GM12878 (cell line): ENCODE data around the gene CMTM3. TPM values are rescaled to one million over a fixed set of nuclear protein-coding genes. Genes with fewer than 3 reads are reported as not detected.

Experiments
- ATAC-seq: fragments of 200-7000 bp; cut with Tn5 transposase; 3 replicates; pipeline ENCODE4 v1.9.1; 2020; ENCODE audit warnings: mild to moderate bottlenecking, moderate library complexity
- BruUV-seq: library from RNA; stranded (reverse); fragments of 400-500 nt; replicated peaks from 2 replicates; lab custom pipeline; 2021; lab: Mats Ljungman, UMichigan
- CTCF ChIA-PET: fragments of 300-600 bp; sonication (Branson Sonifier 250); formaldehyde crosslinking; extraction: SDS; loops from one replicate; lab custom pipeline; 2021; ENCODE audit warnings: inconsistent platforms; lab: Yijun Ruan, JAX
- POLR2A ChIA-PET: fragments of 350-600 bp; formaldehyde crosslinking; extraction: SDS; loops from one replicate; lab custom pipeline; 2021; ENCODE audit warnings: inconsistent platforms; lab: Charles Lee
- RAD21 ChIA-PET: fragments of 300-600 bp; sonication (Branson Sonifier 250); formaldehyde crosslinking; loops from one replicate; lab custom pipeline; 2023; ENCODE audit warnings: antibody characterized with exemption; ENCODE audit not compliant: unreplicated experiment; lab: Charles Lee
- SMC1A ChIA-PET: fragments of 300-600 bp; sonication (Branson Sonifier 250); formaldehyde crosslinking; loops from one replicate; lab custom pipeline; 2023; ENCODE audit not compliant: unreplicated experiment, uncharacterized antibody; lab: Charles Lee
- DNase-seq: peaks from one replicate; pipeline ENCODE4 v3.0.0-alpha.2; 2011; ENCODE audit warnings: low read depth, low spot score
- FAIRE-seq: peaks from 3 replicates; lab custom pipeline; 2011; peaks lifted over from hg19 to GRCh38; lab: Jason Lieb, UNC
- H2AFZ ChIP-seq: 2 replicates; pipeline ENCODE4 v1.6.0; 2011; ENCODE audit warnings: low read depth, low read length, control low read depth; ENCODE audit not compliant: control insufficient read depth
- H3K27ac ChIP-seq: 2 replicates; pipeline ENCODE4 v1.5.1; 2011; ENCODE audit warnings: control low read depth; ENCODE audit not compliant: control insufficient read depth, insufficient read depth
- H3K27me3 ChIP-seq, 2 experiments: replicated peaks in 1 of 2; 2 replicates each; pipeline versions ENCODE4 v1.6.0 to v1.6.1; 2011; ENCODE audit warnings: low read length in 1 of 2; ENCODE audit not compliant: control insufficient read depth in 2 of 2, insufficient read depth in 2 of 2
- H3K36me3 ChIP-seq, 2 experiments: 2 replicates each; pipeline ENCODE4 v1.5.1; 2011; ENCODE audit warnings: low read length in 1 of 2; ENCODE audit not compliant: control insufficient read depth in 2 of 2, insufficient read depth in 2 of 2
- H3K4me1 ChIP-seq: 2 replicates; pipeline ENCODE4 v1.6.1; 2011; ENCODE audit warnings: mild to moderate bottlenecking, low read length, moderate library complexity, mixed read lengths; ENCODE audit not compliant: control insufficient read depth, insufficient read depth
- H3K4me2 ChIP-seq: 2 replicates; pipeline ENCODE4 v1.6.0; 2011; ENCODE audit warnings: control low read depth; ENCODE audit not compliant: control insufficient read depth, insufficient read depth
- H3K4me3 ChIP-seq: fragments of 200-600 bp; sonication (generic); 2 replicates; pipeline ENCODE4 v1.5.1; 2016
- H3K79me2 ChIP-seq: 2 replicates; pipeline ENCODE4 v1.6.0; 2011; ENCODE audit warnings: low read length; ENCODE audit not compliant: control insufficient read depth, insufficient read depth
- H3K9ac ChIP-seq: 2 replicates; pipeline ENCODE4 v1.8.0; 2011; ENCODE audit warnings: low read length, control low read depth, mixed read lengths; ENCODE audit not compliant: control insufficient read depth, insufficient read depth
- H3K9me3 ChIP-seq: replicated peaks from 3 replicates; pipeline ENCODE4 v1.5.1; 2011; ENCODE audit warnings: mild to moderate bottlenecking, low read length; ENCODE audit not compliant: control insufficient read depth, insufficient read depth
- H4K20me1 ChIP-seq: 2 replicates; pipeline ENCODE4 v1.6.0; 2011; ENCODE audit not compliant: control insufficient read depth, insufficient read depth
- CREB1 ChIP-seq: IDR thresholded peaks from 2 replicates; pipeline ENCODE4 v1.6.1; 2012; ENCODE audit warnings: low read depth, mild to moderate bottlenecking, inconsistent platforms
- GABPA ChIP-seq: IDR thresholded peaks from 2 replicates; pipeline ENCODE4 v1.6.1; 2014; ENCODE audit warnings: antibody characterized with exemption, low read depth, mild to moderate bottlenecking, inconsistent platforms
- LARP7 ChIP-seq: fragments of 450-650 bp; IDR thresholded peaks from 2 replicates; pipeline ENCODE4 v1.6.1; 2017; ENCODE audit warnings: mild to moderate bottlenecking
- NR2C2 ChIP-seq: IDR thresholded peaks from 2 replicates; pipeline ENCODE4 v1.6.1; 2011; ENCODE audit warnings: borderline replicate concordance, low read depth; ENCODE audit not compliant: control insufficient read depth, insufficient read length
- TAF1 ChIP-seq: IDR thresholded peaks from 2 replicates; pipeline ENCODE4 v1.6.1; 2011; ENCODE audit warnings: mild to moderate bottlenecking, low read depth, low read length, borderline replicate concordance
- YY1 ChIP-seq: IDR thresholded peaks from 2 replicates; pipeline ENCODE4 v1.6.1; 2011; ENCODE audit warnings: low read depth, mild to moderate bottlenecking, low read length
- WGBS: methylation state at CpG from one replicate; pipeline ENCODE4 v1.1.6; 2016; ENCODE audit warnings: low lambda C conversion rate; ENCODE audit not compliant: insufficient replicate concordance, insufficient coverage; ENCODE audit errors: missing lambda C conversion rate; 5-methylcytosine and 5-hydroxymethylcytosine counted together
- in situ Hi-C: fragments of 300-500 bp; cut with MboI; formaldehyde crosslinking; loops from 9 replicates; pipeline ENCODE4 v1.14.3; 2018; ENCODE audit warnings: mixed read lengths
- intact Hi-C: fragments of 100-400 bp; cut with micrococcal nuclease; formaldehyde crosslinking; loops from one replicate; pipeline ENCODE4 v1.14.2; 2022; ENCODE audit not compliant: unreplicated experiment
- polyA plus RNA-seq, 11 experiments: library from polyadenylated mRNA; depleted of rRNA in 4 of 11; unstranded in 6 of 11; stranded (reverse) in 5 of 11; fragments of >200 nt; fragmentation: Nextera tagmentation in 4 of 11; fragmentation: Illumina TruSeq in 1 of 11; extraction: Ambion mirVana in 4 of 11; extraction: Trizol in 1 of 11; gene quantifications; 1 replicate in 1 of 11; 2 replicates in 10 of 11; pipeline versions ENCODE4 v1.2.1 to v1.2.3, GENCODE V29; 2011 to 2016; ENCODE audit warnings: inconsistent platforms in 2 of 11, missing spikeins in 2 of 11, low read depth in 1 of 11
- total RNA-seq, 4 experiments: library from RNA; depleted of rRNA in 3 of 4; stranded (reverse); fragments of >200 nt in 3 of 4; fragmentation: Illumina TruSeq in 1 of 4; extraction: Trizol in 1 of 4; gene quantifications; 2 replicates each; pipeline versions ENCODE4 v1.2.1 to v1.2.3, GENCODE V29; 2013 to 2021
- TF ChIP-seq, protein P1 (sequence below): fragments of 450-650 bp; formaldehyde crosslinking; IDR thresholded peaks from 2 replicates; pipeline ENCODE4 v1.4.0; 2020; ENCODE audit warnings: mild to moderate bottlenecking, moderate library complexity

The CMTM3 gene
- total and polyA plus RNA-seq, 10 of the 15 experiments (the other 5 are each of a cell fraction or from before 2014, with no cell fraction given), result 5.4 to 47.4 (median 28.6) TPM

DNA sequence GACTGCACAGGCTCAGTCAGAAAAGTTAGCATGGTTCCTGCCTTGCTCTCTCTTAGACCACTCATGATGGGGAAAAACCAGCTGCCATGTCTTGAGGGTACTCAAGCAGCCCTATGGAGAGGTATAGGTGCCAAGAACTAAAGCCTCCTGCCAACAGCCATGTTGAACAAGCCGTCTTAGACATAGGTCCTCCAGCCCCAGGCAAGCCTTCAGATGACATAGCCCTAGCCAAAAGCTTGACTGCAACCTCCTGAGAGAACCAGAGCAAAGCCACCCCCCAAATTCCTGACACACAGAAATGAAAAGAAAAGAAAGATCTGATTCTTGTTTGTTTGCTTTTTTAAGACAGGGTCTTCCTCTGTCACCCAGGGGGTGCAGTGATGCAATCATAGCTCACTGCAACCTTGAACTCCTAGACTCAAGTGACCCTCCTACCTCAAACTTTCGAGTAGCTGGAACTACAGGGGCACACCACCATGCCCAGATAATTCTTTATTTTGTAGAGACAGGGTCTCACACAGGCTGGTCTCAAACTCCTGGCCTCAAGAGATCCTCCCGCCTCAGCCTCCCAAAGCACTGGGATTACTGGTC, 36.3 kb downstream of the CMTM3 start:
- ChIA-PET CTCF (interaction anchor here (0.7 kb wide), 1 partner anchor 20 kb away, joined by 3 read pairs; no protein-coding TSS in a partner anchor), POLR2A (no interaction called here), SMC1A (no interaction called here)

DNA sequence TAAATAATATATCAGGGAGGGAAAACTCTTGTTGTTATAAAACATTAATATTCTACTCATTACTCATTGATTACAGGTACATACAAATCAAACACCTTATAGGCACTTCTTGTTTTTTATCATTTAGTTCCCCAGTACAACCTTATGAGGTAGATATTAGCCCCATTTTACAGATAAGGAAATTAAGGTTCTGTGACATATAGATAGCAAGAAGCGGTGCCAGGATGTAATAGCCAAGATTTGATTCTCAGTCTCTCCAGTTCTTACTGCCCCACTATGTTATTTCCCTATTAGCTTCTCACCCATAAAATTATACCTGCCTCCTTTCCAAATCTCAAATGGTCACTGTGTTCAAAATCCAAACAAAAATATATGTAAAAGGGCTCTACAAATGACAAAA, 36.9 kb downstream of the CMTM3 start:
- TF ChIP-seq NR2C2 (no peak), CREB1 (no peak), TAF1 (no peak)
- TF ChIP-seq, protein P1, sequence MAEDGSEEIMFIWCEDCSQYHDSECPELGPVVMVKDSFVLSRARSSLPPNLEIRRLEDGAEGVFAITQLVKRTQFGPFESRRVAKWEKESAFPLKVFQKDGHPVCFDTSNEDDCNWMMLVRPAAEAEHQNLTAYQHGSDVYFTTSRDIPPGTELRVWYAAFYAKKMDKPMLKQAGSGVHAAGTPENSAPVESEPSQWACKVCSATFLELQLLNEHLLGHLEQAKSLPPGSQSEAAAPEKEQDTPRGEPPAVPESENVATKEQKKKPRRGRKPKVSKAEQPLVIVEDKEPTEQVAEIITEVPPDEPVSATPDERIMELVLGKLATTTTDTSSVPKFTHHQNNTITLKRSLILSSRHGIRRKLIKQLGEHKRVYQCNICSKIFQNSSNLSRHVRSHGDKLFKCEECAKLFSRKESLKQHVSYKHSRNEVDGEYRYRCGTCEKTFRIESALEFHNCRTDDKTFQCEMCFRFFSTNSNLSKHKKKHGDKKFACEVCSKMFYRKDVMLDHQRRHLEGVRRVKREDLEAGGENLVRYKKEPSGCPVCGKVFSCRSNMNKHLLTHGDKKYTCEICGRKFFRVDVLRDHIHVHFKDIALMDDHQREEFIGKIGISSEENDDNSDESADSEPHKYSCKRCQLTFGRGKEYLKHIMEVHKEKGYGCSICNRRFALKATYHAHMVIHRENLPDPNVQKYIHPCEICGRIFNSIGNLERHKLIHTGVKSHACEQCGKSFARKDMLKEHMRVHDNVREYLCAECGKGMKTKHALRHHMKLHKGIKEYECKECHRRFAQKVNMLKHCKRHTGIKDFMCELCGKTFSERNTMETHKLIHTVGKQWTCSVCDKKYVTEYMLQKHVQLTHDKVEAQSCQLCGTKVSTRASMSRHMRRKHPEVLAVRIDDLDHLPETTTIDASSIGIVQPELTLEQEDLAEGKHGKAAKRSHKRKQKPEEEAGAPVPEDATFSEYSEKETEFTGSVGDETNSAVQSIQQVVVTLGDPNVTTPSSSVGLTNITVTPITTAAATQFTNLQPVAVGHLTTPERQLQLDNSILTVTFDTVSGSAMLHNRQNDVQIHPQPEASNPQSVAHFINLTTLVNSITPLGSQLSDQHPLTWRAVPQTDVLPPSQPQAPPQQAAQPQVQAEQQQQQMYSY (CRISPR knock-in tag), result no peak
- no peaks in the 10 kb centered on the region; the same call in 1 of the 2 replicates for H4K20me1 ChIP-seq
- ChIA-PET SMC1A (no interaction called here), POLR2A (no interaction called here), RAD21 (no interaction called here), CTCF (interaction anchor here (0.7 kb wide), 1 partner anchor 20 kb away, joined by 3 read pairs; no protein-coding TSS in a partner anchor)
- intact Hi-C loops (no loop called here), in situ Hi-C loops (no loop called here)
- H3K9me3 ChIP-seq, result no peaks in the 10 kb centered on the region
- no peaks in the 10 kb centered on the region for H3K4me1 ChIP-seq
- FAIRE-seq (no peak), DNase-seq (no peak), ATAC-seq (no peak)
- H3K27ac ChIP-seq, result no peak overlapping the region
- no peak overlapping the region for H3K4me3 ChIP-seq
- peaks cover 0 to 1% of the 10 kb centered on the region in 2 experiments; a peak in 2 of 4 replicates for H3K27me3 ChIP-seq
- H3K9ac ChIP-seq, result no peak overlapping the region
- no peak overlapping the region for H2AFZ ChIP-seq
- H3K79me2 ChIP-seq, result no peaks in the 10 kb centered on the region
- WGBS, result 38% methylated on average over 1 of the region's 1 CpG
- BruUV-seq, result no TSS peak
- no peaks in the 10 kb centered on the region for H3K36me3 ChIP-seq
- H3K4me2 ChIP-seq, result no peak overlapping the region

More for the DNA sequence above, 36.3 kb downstream of the CMTM3 start:
- FAIRE-seq, result no peak
- 27% methylated on average over 3 of the region's 3 CpGs for WGBS
- Histone ChIP-seq H3K36me3 (no peaks in the 10 kb centered on the region), H3K4me2 (no peak overlapping the region), H3K27me3 (peaks cover 0 to 1% of the 10 kb centered on the region in 2 experiments; a peak in 2 of 4 replicates), H3K4me3 (no peak overlapping the region), H3K9ac (no peak overlapping the region), H4K20me1 (no peaks in the 10 kb centered on the region; the same call in 1 of the 2 replicates), H3K79me2 (no peaks in the 10 kb centered on the region), H3K9me3 (no peaks in the 10 kb centered on the region)
- intact Hi-C loops, result no loop called here
- ATAC-seq, result no peak
- in situ Hi-C loops, result no loop called here
- TF ChIP-seq LARP7 (no peak), GABPA (no peak), YY1 (no peak)
- TF ChIP-seq, all 136 proteins: peak for 0
- RAD21 ChIA-PET, result no interaction called here
- Histone ChIP-seq H2AFZ (no peak overlapping the region), H3K27ac (no peak overlapping the region), H3K4me1 (no peaks in the 10 kb centered on the region)
- no peak for DNase-seq
- no TSS peak for BruUV-seq
